GM12872 (cell line): ENCODE measurements around the gene ABHD1.

ENCODE experiments used
- CTCF ChIP-seq: IDR thresholded peaks from 3 replicates; pipeline ENCODE4 v1.5.1; 2011; ENCODE audit warnings: low read depth, mild to moderate bottlenecking, low read length, moderate library complexity; ENCODE audit not compliant: insufficient read depth

The ABHD1 gene

DNA sequence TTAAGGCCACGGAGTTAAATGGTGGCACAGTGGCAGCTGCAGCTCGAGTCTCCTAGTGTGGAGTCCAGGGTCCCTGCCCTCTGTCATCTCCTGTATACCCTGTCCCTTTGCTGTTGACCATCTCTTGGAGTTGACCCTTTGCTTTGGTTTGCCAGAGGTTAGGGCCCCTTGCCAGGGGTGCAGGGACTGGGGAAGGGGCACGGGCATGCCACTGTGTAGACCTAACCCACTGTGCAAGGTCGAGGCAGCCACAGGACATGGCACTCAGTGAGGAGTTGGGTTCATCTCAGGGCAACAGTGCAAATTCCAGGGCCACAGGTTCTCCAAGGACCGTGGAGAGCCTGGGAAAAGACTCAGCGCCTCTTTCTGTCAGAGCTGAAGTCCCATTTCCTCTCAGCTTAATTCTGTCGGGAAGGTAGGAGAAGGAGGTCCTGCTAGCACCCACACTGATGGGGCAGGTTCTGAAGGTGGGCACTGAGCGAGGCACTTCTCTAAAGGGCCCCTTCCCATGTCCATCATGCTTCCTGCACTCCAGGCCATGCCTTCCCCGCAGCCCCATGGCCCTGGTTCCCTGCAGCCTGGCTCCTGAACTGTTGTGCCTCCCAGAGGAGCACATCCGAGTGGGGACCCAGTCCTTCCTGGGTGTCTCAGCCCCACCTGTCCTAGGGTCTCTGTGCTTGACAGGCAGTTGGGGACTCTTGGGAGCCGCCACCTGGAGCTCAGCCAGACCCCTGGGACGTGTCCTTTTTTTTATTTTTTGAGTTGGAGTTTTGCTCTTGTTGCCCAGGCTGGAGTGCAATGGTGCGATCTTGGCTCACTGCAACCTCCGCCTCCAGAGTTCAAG lies 34.3 kb upstream of the ABHD1 start:
- no peak for TF ChIP-seq CTCF

DNA sequence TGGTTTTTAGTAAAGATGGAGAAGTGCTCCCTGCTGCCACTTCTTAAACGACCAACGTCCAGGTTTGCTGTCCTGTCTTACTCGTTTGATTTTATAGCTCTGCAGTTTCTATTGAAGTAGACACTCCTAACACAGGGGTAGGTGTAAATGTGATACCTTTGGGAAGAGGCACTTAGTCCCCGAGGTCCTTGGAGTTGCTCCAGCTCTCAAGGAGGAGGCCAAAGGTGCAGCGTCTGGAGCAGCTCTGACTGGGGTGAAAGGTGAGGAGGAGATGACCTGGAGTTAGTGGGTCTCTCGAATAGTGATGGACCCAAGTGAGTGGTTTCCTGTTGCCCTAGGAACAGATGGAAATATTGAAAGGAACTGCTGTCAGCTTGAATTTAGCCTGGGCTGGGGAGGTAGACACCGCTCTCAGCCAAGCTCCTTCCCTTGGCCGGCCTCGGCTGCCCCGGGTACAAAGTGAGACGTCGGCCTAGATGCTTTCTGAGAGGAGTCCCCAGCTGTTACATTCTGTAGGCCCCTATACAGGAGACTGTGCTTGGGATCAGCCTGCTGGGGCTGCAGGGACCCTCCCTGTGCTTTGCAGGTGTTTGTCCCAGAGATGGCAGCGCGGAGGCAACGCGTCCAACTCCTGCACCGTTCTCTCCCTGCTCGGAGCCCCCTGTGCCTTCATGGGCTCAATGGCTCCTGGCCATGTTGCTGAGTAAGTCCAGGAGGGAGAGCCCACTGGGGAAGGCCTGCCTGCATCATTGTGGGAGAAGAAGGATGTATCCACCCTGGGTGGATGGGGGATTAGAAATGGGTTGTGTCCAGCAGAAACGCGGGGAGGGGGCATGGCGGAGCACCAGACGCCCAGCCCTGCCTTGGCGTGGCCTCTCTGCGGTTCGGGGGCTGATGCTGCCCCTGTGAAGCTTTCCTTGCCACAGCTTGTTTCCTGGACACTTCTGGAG lies 31.6 kb upstream of the ABHD1 start:
- TF ChIP-seq CTCF: no peak

GRCh38 chr2:27092696-27093429 lies 30.8 kb upstream of the ABHD1 start:
- no peak for TF ChIP-seq CTCF

DNA sequence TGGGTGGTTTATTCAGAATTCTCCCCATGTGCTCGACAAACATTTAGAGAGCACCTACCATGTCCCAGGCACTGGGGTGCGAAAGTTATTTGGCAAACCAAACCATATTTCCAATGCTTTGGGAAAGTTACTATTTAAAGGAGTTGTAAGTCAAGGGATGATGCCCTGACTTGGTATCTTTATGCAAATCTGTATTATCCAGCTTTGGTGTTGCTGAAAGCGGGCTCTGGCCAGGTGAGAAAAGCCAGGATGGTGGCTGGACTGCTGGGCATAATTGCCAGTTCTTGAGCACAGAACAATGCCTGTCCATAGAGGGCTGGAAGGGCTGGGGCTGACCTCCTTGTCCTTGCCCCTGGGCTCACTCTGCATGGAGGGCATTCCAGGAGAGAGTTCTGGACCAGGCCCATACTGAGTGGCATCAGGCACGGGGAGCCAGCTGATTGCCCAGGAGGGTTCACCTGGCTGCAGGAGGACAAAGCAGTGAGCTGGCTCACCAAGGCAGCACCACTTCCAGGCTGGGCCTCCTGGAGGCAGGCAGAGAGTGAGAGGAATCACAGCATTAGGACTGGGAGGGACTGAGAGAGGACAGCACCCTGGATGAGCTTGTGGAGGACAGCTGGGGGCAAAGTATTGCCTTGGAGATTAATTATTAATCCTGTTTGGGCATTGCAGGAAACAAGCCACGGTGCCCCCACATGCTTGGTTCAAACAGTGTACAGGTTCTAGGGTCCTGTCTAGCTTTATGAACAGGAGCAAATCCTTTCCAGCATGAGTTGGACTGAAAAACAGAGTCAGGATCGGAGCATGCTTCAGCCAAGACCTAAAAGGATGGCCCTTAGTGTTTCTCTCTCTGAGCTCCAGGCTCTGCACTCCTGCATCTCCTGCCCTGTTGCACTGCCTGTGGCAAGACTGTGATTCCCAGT lies 29.9 kb upstream of the ABHD1 start:
- TF ChIP-seq CTCF: no peak

GRCh38 chr2:27094353-27094984 lies 29.1 kb upstream of the ABHD1 start:
- TF ChIP-seq CTCF: no peak

DNA sequence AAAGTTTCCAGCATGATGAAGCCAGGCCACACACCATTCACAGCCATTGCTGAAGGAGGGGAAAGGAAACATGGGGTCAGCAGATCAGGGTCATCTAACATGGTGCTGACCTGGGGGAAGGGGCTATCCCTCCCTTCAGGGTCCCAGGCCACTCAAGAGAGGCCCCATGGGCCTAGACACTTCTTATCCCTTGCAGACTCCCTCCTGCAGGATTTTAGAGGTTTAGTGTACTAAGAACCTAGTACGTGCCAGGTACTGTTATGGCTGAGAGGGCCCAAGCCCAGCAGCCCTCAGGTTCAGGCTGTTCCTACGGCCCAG lies 28.2 kb upstream of the ABHD1 start:
- TF ChIP-seq CTCF: no peak
